SK-N-SH (cell line): ENCODE data around the gene PPP2R2B. TPM values are rescaled to one million over a fixed set of nuclear protein-coding genes. Genes with fewer than 3 reads are reported as not detected.

Source experiments
- CTCF ChIA-PET: fragments of 300-600, 350-600 bp; formaldehyde crosslinking; extraction: SDS; loops from one replicate; lab custom pipeline; 2021; lab: Yijun Ruan, JAX
- POLR2A ChIA-PET: fragments of 350-600 bp; sonication (Branson Sonifier 250); formaldehyde crosslinking; extraction: SDS; loops from one replicate; lab custom pipeline; 2020; ENCODE audit warnings: antibody characterized with exemption, inconsistent platforms; lab: Yijun Ruan, JAX
- DNase-seq: peaks from one replicate; pipeline ENCODE4 v3.0.0; 2012
- H2AFZ ChIP-seq: fragments of 200-600 bp; sonication (generic); 2 replicates; pipeline ENCODE4 v1.8.1; 2016; ENCODE audit warnings: antibody characterized with exemption, mild to moderate bottlenecking, low read depth
- H3F3A ChIP-seq: fragments of 200-600 bp; sonication (generic); replicated peaks from 2 replicates; pipeline ENCODE3; 2016; ENCODE audit warnings: antibody characterized with exemption, mild to moderate bottlenecking; ENCODE audit not compliant: insufficient read depth
- H3K27ac ChIP-seq, 2 experiments: fragments of 200-500 bp in 1 of 2; fragments of 200-600 bp in 1 of 2; sonication (Bioruptor generic) in 1 of 2; sonication (generic), shearing (Covaris generic) in 1 of 2; 2 replicates each; pipeline versions ENCODE4 v1.5.1 to v1.6.1; 2014 to 2016; ENCODE audit warnings: low read depth in 2 of 2, inconsistent platforms in 1 of 2, low read length in 1 of 2, mild to moderate bottlenecking in 1 of 2, mixed read lengths in 1 of 2
- H3K27me3 ChIP-seq: fragments of 200-600 bp; sonication (generic), shearing (Covaris generic); 2 replicates; pipeline ENCODE4 v1.6.1; 2016; ENCODE audit warnings: mixed run types; ENCODE audit not compliant: insufficient read depth
- H3K36me3 ChIP-seq, 2 experiments: fragments of 200-500 bp in 1 of 2; fragments of 200-600 bp in 1 of 2; sonication (Bioruptor generic) in 1 of 2; sonication (generic) in 1 of 2; replicated peaks in 1 of 2; 2 replicates each; pipeline versions ENCODE3 to v1.5.1; 2014 to 2016; ENCODE audit warnings: low read length in 1 of 2, mild to moderate bottlenecking in 1 of 2; ENCODE audit not compliant: insufficient read depth in 2 of 2, control insufficient read depth in 1 of 2
- H3K4me1 ChIP-seq, 2 experiments: fragments of 200-500 bp in 1 of 2; fragments of 200-600 bp in 1 of 2; sonication (Bioruptor generic) in 1 of 2; sonication (generic), shearing (Covaris generic) in 1 of 2; 2 replicates each; pipeline versions ENCODE4 v1.5.1 to v1.6.1; 2014 to 2016; ENCODE audit warnings: low read depth in 1 of 2, low read length in 1 of 2, mixed run types in 1 of 2; ENCODE audit not compliant: insufficient read depth in 2 of 2, control insufficient read depth in 1 of 2
- H3K4me2 ChIP-seq: fragments of 200-600 bp; sonication (generic), shearing (Covaris generic); 2 replicates; pipeline ENCODE4 v1.6.1; 2017; ENCODE audit warnings: mixed run types
- H3K4me3 ChIP-seq, 2 experiments: fragments of 200-500 bp in 1 of 2; fragments of 200-600 bp in 1 of 2; sonication (Bioruptor generic) in 1 of 2; sonication (generic), shearing (Covaris generic) in 1 of 2; 2 replicates each; pipeline versions ENCODE4 v1.5.1 to v1.8.1; 2014 to 2016; ENCODE audit warnings: low read depth in 2 of 2, inconsistent platforms in 1 of 2, low read length in 1 of 2, mild to moderate bottlenecking in 1 of 2, mixed read lengths in 1 of 2, moderate library complexity in 1 of 2
- H3K79me2 ChIP-seq: fragments of 200-600 bp; sonication (generic); 2 replicates; pipeline ENCODE4 v1.8.1; 2017; ENCODE audit warnings: mild to moderate bottlenecking; ENCODE audit not compliant: insufficient read depth
- H3K9ac ChIP-seq: fragments of 200-600 bp; sonication (generic); 2 replicates; pipeline ENCODE4 v1.6.1; 2017; ENCODE audit warnings: mixed run types
- H3K9me2 ChIP-seq: fragments of 200-600 bp; sonication (generic); 2 replicates; pipeline ENCODE4 v1.6.1; 2017; ENCODE audit warnings: mixed run types
- H3K9me3 ChIP-seq: fragments of 200-600 bp; sonication (generic); 2 replicates; pipeline ENCODE4 v1.6.1; 2017; ENCODE audit warnings: mixed run types, mild to moderate bottlenecking, moderate library complexity
- H4K20me1 ChIP-seq: fragments of 200-600 bp; sonication (generic); 2 replicates; pipeline ENCODE4 v1.6.1; 2017; ENCODE audit warnings: mild to moderate bottlenecking, mixed run types; ENCODE audit not compliant: insufficient read depth
- EP300 ChIP-seq, 2 experiments: IDR thresholded peaks; 2 replicates each; pipeline versions ENCODE4 v1.4.0 to v1.6.1; 2012; ENCODE audit warnings: borderline replicate concordance in 1 of 2, low read depth in 1 of 2, low read length in 1 of 2
- FOXM1 ChIP-seq: IDR thresholded peaks from 2 replicates; pipeline ENCODE4 v1.4.0; 2012; ENCODE audit warnings: low read depth, mild to moderate bottlenecking
- GATA2 ChIP-seq: sonication (generic); formaldehyde crosslinking; IDR thresholded peaks from 2 replicates; pipeline ENCODE4 v1.5.0; 2020; ENCODE audit warnings: mild to moderate bottlenecking, missing genetic modification reagents
- JUND ChIP-seq: IDR thresholded peaks from 2 replicates; pipeline ENCODE4 v1.4.0; 2012
- RCOR1 ChIP-seq: fragments of 150-350 bp; IDR thresholded peaks from 2 replicates; pipeline ENCODE4 v1.6.1; 2017; ENCODE audit warnings: antibody characterized with exemption, low read length
- REST ChIP-seq: IDR thresholded peaks from 2 replicates; pipeline ENCODE4 v1.6.1; 2012; ENCODE audit warnings: mild to moderate bottlenecking, low read depth, low read length, moderate library complexity
- YY1 ChIP-seq: IDR thresholded peaks from 2 replicates; pipeline ENCODE4 v1.4.0; 2012; ENCODE audit warnings: low read depth, mild to moderate bottlenecking
- WGBS: methylation state at CpG from one replicate; pipeline ENCODE4 v1.1.6; 2017; ENCODE audit warnings: low lambda C conversion rate; 5-methylcytosine and 5-hydroxymethylcytosine counted together
- polyA plus RNA-seq, 3 experiments: library from polyadenylated mRNA; depleted of rRNA; stranded (reverse); fragments of >200 nt; gene quantifications; 2 replicates each; pipeline ENCODE4 v1.2.3, GENCODE V29; 2012

PPP2R2B gene
- polyA plus RNA-seq, 1 of the 3 experiments (the other 2 are of a cell fraction), result 11.4 TPM

- H2AFZ ChIP-seq, result no peak overlapping the region
- no peaks in the 10 kb centered on the region for H3K9me2 ChIP-seq
- H3K27ac ChIP-seq, result no peak overlapping the region
- no peaks in the 10 kb centered on the region for H3F3A ChIP-seq
- 73% methylated on average over 5 of the region's 5 CpGs for WGBS
- H3K27me3 ChIP-seq, result no peaks in the 10 kb centered on the region
- POLR2A ChIA-PET, result no interaction called here
- H3K4me1 ChIP-seq, result no peaks in the 10 kb centered on the region; a peak in 1 of 4 replicates
- H3K9ac ChIP-seq, result no peak overlapping the region
- CTCF ChIA-PET, result interaction anchor here (1.2 to 1.7 kb wide), 2 partner anchors 10 to 14 kb away, joined by 3 to 5 read pairs; no protein-coding TSS in a partner anchor
- no peaks in the 10 kb centered on the region for H3K9me3 ChIP-seq
- H3K4me2 ChIP-seq, result no peak overlapping the region
- H4K20me1 ChIP-seq, result no peaks in the 10 kb centered on the region
- H3K36me3 ChIP-seq, result peaks cover under 1 to 8% of the 10 kb centered on the region in 2 experiments
- TF ChIP-seq GATA2 (no peak), RCOR1 (no peak), EP300 (IDR thresholded peaks at IDR 0.05; ENCODE audit: borderline replicate concordance in 1 of 2, low read depth in 1 of 2, low read length in 1 of 2) (no peak), FOXM1 (no peak), REST (no peak)
- DNase-seq, result no peak
- H3K4me3 ChIP-seq, result no peak overlapping the region
- no peaks in the 10 kb centered on the region for H3K79me2 ChIP-seq
Measured at GRCh38 chr5:146683861-146684260, 194.7 kb downstream of the PPP2R2B start.

GRCh38 chr5:146682899-146683532 lies 195.5 kb downstream of the PPP2R2B start:
- TF ChIP-seq YY1 (no peak), JUND (no peak)
- TF ChIP-seq, all 33 proteins: peak for 0
- H3K9me3 ChIP-seq, result no peaks in the 10 kb centered on the region
- no peak overlapping the region for H3K9ac ChIP-seq
- no peak for DNase-seq
- 56% methylated on average over 5 of the region's 5 CpGs for WGBS
- H3K27me3 ChIP-seq, result no peaks in the 10 kb centered on the region
- H3K27ac ChIP-seq, result no peak overlapping the region
- H3F3A ChIP-seq, result no peaks in the 10 kb centered on the region
- no peaks in the 10 kb centered on the region for H3K9me2 ChIP-seq
- H3K79me2 ChIP-seq, result no peaks in the 10 kb centered on the region
- H3K4me1 ChIP-seq, result no peaks in the 10 kb centered on the region; a peak in 1 of 4 replicates
- POLR2A ChIA-PET, result no interaction called here
- no peak overlapping the region for H3K4me2 ChIP-seq
- no peak overlapping the region for H2AFZ ChIP-seq
- H4K20me1 ChIP-seq, result no peaks in the 10 kb centered on the region
- peaks cover 0 to 8% of the 10 kb centered on the region in 2 experiments for H3K36me3 ChIP-seq
- CTCF ChIA-PET, result interaction anchor here (1.2 to 1.7 kb wide), 2 partner anchors 9 to 13 kb away, joined by 3 to 5 read pairs; no protein-coding TSS in a partner anchor
- no peak overlapping the region for H3K4me3 ChIP-seq
